GM19467 (cell line): ENCODE measurements around the gene RHD.
"Not testable (repeated sequence)": the region's sequence is repeated elsewhere in the genome, so short reads cannot be mapped to it uniquely, and the experiment has no call there.

ENCODE experiments used
- ATAC-seq: cut with Tn5 transposase; IDR thresholded peaks from one replicate; pipeline ENCODE4 v1.9.1; 2021; ENCODE audit warnings: mild to moderate bottlenecking, moderate library complexity; ENCODE audit not compliant: unreplicated experiment

Gene RHD

GRCh38 chr1:25347556-25347955, 75.2 kb downstream of the RHD start:
- ATAC-seq = no peak

DNA sequence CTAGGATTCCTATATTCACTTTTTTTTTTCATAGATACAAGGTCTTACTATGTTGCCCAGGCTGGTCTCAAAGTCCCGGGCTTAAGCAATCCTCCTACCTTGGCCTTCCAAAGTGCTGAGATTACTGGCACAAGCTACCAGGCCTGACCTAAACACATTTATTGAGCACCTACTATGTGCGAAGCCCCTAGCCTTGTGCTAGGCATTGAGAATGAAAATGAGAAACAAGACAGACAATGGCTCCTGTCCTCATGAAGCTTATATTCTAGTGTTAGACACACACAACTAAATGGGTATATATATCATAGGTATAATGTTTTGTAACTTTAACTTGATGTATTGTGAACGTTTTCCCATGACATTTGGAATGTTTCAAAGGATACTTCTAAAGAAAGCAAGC, 77.3 kb downstream of the RHD start:
- ATAC-seq = no peak

DNA sequence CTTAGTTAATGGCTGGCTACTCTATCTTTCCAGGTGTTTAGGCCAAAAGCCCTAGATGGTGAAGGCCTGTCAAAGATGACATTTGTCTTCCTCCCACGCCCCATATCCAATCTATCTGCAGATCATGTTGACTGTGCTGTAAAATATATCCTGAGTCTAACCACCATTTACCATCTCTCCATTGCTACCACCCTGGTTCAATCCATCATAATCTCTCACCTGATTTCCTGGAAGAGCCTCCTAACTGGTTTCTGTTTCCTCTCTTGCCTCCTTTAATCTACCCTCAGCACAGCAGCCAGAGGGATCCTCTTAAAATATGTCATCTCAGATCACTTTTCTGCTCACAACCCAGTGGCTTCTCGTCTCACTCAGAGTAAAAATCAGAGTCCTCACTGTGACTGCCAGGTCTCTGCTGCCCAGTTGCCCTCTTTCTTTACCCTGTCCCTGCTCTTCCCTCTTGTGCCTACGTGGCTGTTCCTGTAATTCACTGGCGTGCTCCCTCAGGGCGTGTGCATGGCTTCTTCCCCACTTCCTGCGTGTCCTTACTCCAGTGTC, 83.6 kb downstream of the RHD start:
- ATAC-seq = no peak

DNA sequence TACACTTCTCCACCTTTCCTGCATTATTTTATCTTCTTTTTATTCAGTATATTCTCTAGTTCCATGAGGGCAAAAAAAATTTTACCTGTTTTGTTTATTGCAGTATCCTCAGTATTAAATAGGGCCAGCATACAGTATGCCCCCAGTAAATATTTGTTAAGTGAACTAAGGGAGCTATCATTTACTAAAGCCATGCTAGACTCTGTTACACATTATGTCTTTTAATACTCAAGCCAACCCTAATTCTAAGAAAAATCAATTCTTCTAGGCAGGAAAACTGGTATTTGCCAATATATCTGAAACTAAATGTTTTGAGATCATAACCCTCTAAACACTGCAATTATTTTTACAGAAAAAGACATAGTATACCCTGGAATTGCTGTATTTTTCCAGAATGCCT, 84.1 kb downstream of the RHD start:
- no peak for ATAC-seq

- no peak for ATAC-seq
These were observed 84.5 kb downstream of the RHD start for GRCh38 chr1:25356848-25357247.

- ATAC-seq = no peak
These were observed 88.6 kb downstream of the RHD start for GRCh38 chr1:25360596-25361581.

GRCh38 chr1:25361901-25362300, 89.6 kb downstream of the RHD start:
- no peak for ATAC-seq

DNA sequence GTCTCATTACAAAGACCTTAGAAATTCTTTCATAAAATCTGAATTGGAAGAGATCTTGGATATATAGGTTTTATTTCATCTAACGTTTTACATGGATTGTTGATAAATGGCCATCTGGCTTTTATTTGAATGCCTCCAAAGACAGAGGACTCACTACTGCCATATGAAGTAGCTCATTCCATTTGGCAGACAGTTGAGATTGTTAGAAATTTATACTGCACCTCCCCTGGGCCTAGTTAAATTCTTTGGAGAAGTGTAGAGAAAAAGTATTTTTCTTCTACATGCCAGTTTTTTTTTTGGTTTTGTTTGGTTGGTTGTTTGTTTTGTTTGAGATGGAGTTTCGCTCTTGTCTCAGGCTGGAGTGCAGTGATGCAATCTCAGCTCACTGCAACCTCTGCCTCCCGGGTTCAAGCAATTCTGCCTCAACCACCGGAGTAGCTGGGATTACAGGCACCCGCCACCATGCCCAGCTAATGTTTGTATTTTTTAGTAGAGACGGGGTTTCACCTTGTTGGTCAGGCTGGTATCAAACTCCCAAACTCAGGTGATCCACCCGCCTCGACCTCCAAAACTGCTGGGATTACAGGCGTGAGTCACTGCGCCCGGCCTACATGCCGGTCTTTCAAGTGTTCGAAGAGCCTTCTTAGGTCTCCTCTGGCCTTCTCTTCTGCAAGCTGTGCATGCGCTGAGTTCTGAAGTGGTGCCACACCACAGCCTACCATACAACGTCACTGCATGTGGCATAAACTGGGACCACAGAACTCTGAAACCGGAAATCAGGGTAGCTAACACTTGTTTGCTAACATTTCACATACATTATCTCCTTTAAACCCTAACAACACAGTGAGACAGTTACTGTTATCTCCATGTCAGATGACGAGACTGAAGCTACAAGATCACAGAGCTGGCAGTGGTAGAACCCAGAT, 90.6 kb downstream of the RHD start:
- ATAC-seq = not testable (repeated sequence)

DNA sequence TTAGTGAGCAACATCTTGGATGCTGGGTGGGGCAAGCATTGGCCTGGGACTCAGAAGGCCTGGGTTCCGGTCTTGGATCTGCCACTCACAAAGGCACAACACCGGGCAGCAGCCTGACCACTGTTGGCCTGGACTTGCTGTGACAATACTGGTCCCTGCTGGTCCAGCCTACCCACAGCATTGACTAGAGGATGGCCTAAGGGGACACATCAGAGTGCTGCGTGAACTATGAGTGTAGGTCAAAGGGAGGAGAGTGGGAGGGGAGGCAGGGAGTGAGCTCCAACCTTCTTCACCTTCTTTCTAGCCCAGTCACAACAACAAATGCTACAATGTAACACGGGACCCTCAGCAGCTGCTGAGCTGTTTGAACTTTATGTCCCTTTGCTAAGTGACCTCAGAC, 96.9 kb downstream of the RHD start:
- no peak for ATAC-seq

GRCh38 chr1:25369691-25370271, 97.5 kb downstream of the RHD start:
- not testable (repeated sequence) for ATAC-seq

- ATAC-seq = not testable (repeated sequence)
These were observed 99.4 kb downstream of the RHD start for GRCh38 chr1:25371757-25372156.

DNA sequence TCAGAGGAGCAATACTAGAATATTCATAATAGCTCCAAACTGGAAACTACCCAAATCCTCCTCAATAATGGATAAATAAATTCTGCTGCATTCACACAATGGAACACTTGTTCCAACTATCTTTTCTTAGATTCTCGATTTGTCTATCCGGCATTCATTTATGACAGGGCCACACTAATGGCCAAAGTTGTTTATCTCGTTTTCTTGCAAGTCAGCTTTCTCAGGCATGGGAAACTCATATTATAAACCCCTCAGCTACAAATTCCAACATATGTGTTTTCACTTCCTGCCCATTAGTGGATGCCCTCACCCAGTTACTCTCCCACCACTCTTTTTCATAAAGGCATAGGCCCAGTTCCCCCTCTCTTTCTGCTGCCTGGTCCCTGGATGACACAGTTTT, 106.1 kb downstream of the RHD start:
- ATAC-seq = not testable (repeated sequence)
